ENCODE results near the gene ARHGAP15. TPM values are rescaled to one million over a fixed set of nuclear protein-coding genes. Genes with fewer than 3 reads are reported as not detected.

The ARHGAP15 gene
- total RNA-seq, 1 experiment from 2014 or later, result not detected

GRCh38 chr2:143550500-143550899 lies 421.3 kb downstream of the ARHGAP15 start:
- H3K9me3 ChIP-seq (replicated peaks), result no peaks in the 10 kb centered on the region
- no peak for DNase-seq (ENCODE audit: low read depth in 1 of 2, low spot score in 2 of 2)
- no peaks in the 10 kb centered on the region for H3K27me3 ChIP-seq (replicated peaks)
- H3K27ac ChIP-seq, result no peak overlapping the region
- H3K36me3 ChIP-seq, result no peaks in the 10 kb centered on the region
- H3K4me1 ChIP-seq (replicated peaks), result peaks cover 17% of the 10 kb centered on the region
- H3K4me3 ChIP-seq, result no peak overlapping the region

GRCh38 chr2:143551971-143552650 lies 422.9 kb downstream of the ARHGAP15 start:
- H3K9me3 ChIP-seq (replicated peaks), result no peaks in the 10 kb centered on the region
- H3K4me1 ChIP-seq (replicated peaks), result 0 out of 2 replicates have a peak, but pooled peaks cover 7% of the 10 kb centered on the region
- no peak overlapping the region for H3K4me3 ChIP-seq
- no peaks in the 10 kb centered on the region for H3K27me3 ChIP-seq (replicated peaks)
- H3K27ac ChIP-seq, result no peak overlapping the region
- H3K36me3 ChIP-seq, result no peaks in the 10 kb centered on the region
- DNase-seq (ENCODE audit: low read depth in 1 of 2, low spot score in 2 of 2), result no peak

- DNase-seq (ENCODE audit: low read depth in 1 of 2, low spot score in 2 of 2), result no peak
- Histone ChIP-seq H3K4me3 (no peak overlapping the region), H3K27ac (no peak overlapping the region), H3K27me3 (replicated peaks) (no peaks in the 10 kb centered on the region), H3K4me1 (replicated peaks) (0 out of 2 replicates have a peak, but pooled peaks cover 7% of the 10 kb centered on the region), H3K9me3 (replicated peaks) (no peaks in the 10 kb centered on the region), H3K36me3 (no peaks in the 10 kb centered on the region)
These were observed 424.0 kb downstream of the ARHGAP15 start for GRCh38 chr2:143553261-143553660.

GRCh38 chr2:143558665-143559064 lies 429.4 kb downstream of the ARHGAP15 start:
- Histone ChIP-seq H3K4me1 (replicated peaks) (no peaks in the 10 kb centered on the region), H3K9me3 (replicated peaks) (no peaks in the 10 kb centered on the region), H3K4me3 (no peak overlapping the region), H3K36me3 (no peaks in the 10 kb centered on the region), H3K27ac (no peak overlapping the region), H3K27me3 (replicated peaks) (no peaks in the 10 kb centered on the region)
- DNase-seq (ENCODE audit: low read depth in 1 of 2, low spot score in 2 of 2), result no peak

GRCh38 chr2:143559147-143559546 lies 429.9 kb downstream of the ARHGAP15 start:
- Histone ChIP-seq H3K27me3 (replicated peaks) (no peaks in the 10 kb centered on the region), H3K27ac (no peak overlapping the region), H3K4me1 (replicated peaks) (no peaks in the 10 kb centered on the region), H3K36me3 (no peaks in the 10 kb centered on the region), H3K4me3 (no peak overlapping the region), H3K9me3 (replicated peaks) (no peaks in the 10 kb centered on the region)
- no peak for DNase-seq (ENCODE audit: low read depth in 1 of 2, low spot score in 2 of 2)

- Histone ChIP-seq H3K9me3 (replicated peaks) (no peaks in the 10 kb centered on the region), H3K36me3 (no peaks in the 10 kb centered on the region), H3K4me1 (replicated peaks) (no peaks in the 10 kb centered on the region), H3K27ac (no peak overlapping the region), H3K27me3 (replicated peaks) (no peaks in the 10 kb centered on the region), H3K4me3 (no peak overlapping the region)
- no peak for DNase-seq (ENCODE audit: low read depth in 1 of 2, low spot score in 2 of 2)
These were observed 431.5 kb downstream of the ARHGAP15 start for GRCh38 chr2:143560724-143561123.

GRCh38 chr2:143564419-143564818 lies 435.2 kb downstream of the ARHGAP15 start:
- no peaks in the 10 kb centered on the region for H3K27me3 ChIP-seq (replicated peaks)
- H3K4me1 ChIP-seq (replicated peaks), result no peaks in the 10 kb centered on the region; the same call in 1 of the 2 replicates
- no peaks in the 10 kb centered on the region for H3K9me3 ChIP-seq (replicated peaks)
- H3K36me3 ChIP-seq, result no peaks in the 10 kb centered on the region
- no peak overlapping the region for H3K4me3 ChIP-seq
- no peak for DNase-seq (ENCODE audit: low read depth in 1 of 2, low spot score in 2 of 2)
- no peak overlapping the region for H3K27ac ChIP-seq

GRCh38 chr2:143571747-143572146 lies 442.5 kb downstream of the ARHGAP15 start:
- Histone ChIP-seq H3K27me3 (replicated peaks) (no peaks in the 10 kb centered on the region; the same call in 1 of the 2 replicates), H3K27ac (no peak overlapping the region), H3K9me3 (replicated peaks) (no peaks in the 10 kb centered on the region), H3K4me1 (replicated peaks) (no peaks in the 10 kb centered on the region), H3K4me3 (no peak overlapping the region), H3K36me3 (no peaks in the 10 kb centered on the region)
- DNase-seq (ENCODE audit: low read depth in 1 of 2, low spot score in 2 of 2), result no peak

- Histone ChIP-seq H3K36me3 (no peaks in the 10 kb centered on the region), H3K4me1 (replicated peaks) (no peaks in the 10 kb centered on the region), H3K4me3 (no peak overlapping the region), H3K27ac (no peak overlapping the region), H3K9me3 (replicated peaks) (no peaks in the 10 kb centered on the region), H3K27me3 (replicated peaks) (no peaks in the 10 kb centered on the region; the same call in 1 of the 2 replicates)
- DNase-seq (ENCODE audit: low read depth in 1 of 2, low spot score in 2 of 2), result no peak
These were observed 443.2 kb downstream of the ARHGAP15 start for GRCh38 chr2:143572421-143572820.

- H3K9me3 ChIP-seq (replicated peaks), result no peaks in the 10 kb centered on the region
- H3K27ac ChIP-seq, result no peak overlapping the region
- H3K4me3 ChIP-seq, result no peak overlapping the region
- DNase-seq (ENCODE audit: low read depth in 1 of 2, low spot score in 2 of 2), result no peak
- no peaks in the 10 kb centered on the region for H3K36me3 ChIP-seq
- no peaks in the 10 kb centered on the region; the same call in 1 of the 2 replicates for H3K27me3 ChIP-seq (replicated peaks)
- H3K4me1 ChIP-seq (replicated peaks), result no peaks in the 10 kb centered on the region
These were observed 444.9 kb downstream of the ARHGAP15 start for GRCh38 chr2:143574069-143574468.

GRCh38 chr2:143575340-143575739 lies 446.1 kb downstream of the ARHGAP15 start:
- no peaks in the 10 kb centered on the region for H3K9me3 ChIP-seq (replicated peaks)
- H3K27ac ChIP-seq, result no peak overlapping the region
- DNase-seq (ENCODE audit: low read depth in 1 of 2, low spot score in 2 of 2), result no peak
- H3K4me3 ChIP-seq, result no peak overlapping the region
- no peaks in the 10 kb centered on the region for H3K36me3 ChIP-seq
- H3K4me1 ChIP-seq (replicated peaks), result no peaks in the 10 kb centered on the region
- H3K27me3 ChIP-seq (replicated peaks), result no peaks in the 10 kb centered on the region; the same call in 1 of the 2 replicates

- Histone ChIP-seq H3K27me3 (replicated peaks) (no peaks in the 10 kb centered on the region; the same call in 1 of the 2 replicates), H3K4me1 (replicated peaks) (peaks cover 13% of the 10 kb centered on the region), H3K9me3 (replicated peaks) (no peaks in the 10 kb centered on the region), H3K27ac (no peak overlapping the region), H3K36me3 (no peaks in the 10 kb centered on the region), H3K4me3 (no peak overlapping the region)
- no peak for DNase-seq (ENCODE audit: low read depth in 1 of 2, low spot score in 2 of 2)
These were observed 448.3 kb downstream of the ARHGAP15 start for GRCh38 chr2:143577489-143577888.

GRCh38 chr2:143579456-143579855 lies 450.2 kb downstream of the ARHGAP15 start:
- H3K27me3 ChIP-seq (replicated peaks), result no peaks in the 10 kb centered on the region
- H3K4me3 ChIP-seq, result no peak overlapping the region
- H3K4me1 ChIP-seq (replicated peaks), result peaks cover 18% of the 10 kb centered on the region
- no peak for DNase-seq (ENCODE audit: low read depth in 1 of 2, low spot score in 2 of 2)
- H3K36me3 ChIP-seq, result no peaks in the 10 kb centered on the region
- H3K9me3 ChIP-seq (replicated peaks), result no peaks in the 10 kb centered on the region
- H3K27ac ChIP-seq, result no peak overlapping the region

- Histone ChIP-seq H3K9me3 (replicated peaks) (no peaks in the 10 kb centered on the region), H3K27ac (peak overlapping the region; percentile 38), H3K4me1 (replicated peaks) (peaks cover 18% of the 10 kb centered on the region), H3K36me3 (no peaks in the 10 kb centered on the region), H3K27me3 (replicated peaks) (no peaks in the 10 kb centered on the region), H3K4me3 (no peak overlapping the region)
- DNase-seq (ENCODE audit: low read depth in 1 of 2, low spot score in 2 of 2), result no peak
These were observed 451.9 kb downstream of the ARHGAP15 start for GRCh38 chr2:143581134-143581533.
